ENCODE measurements around the gene HS6ST1. TPM values are rescaled to one million over a fixed set of nuclear protein-coding genes. Genes with fewer than 3 reads are reported as not detected.

Gene HS6ST1
- total RNA-seq, 2 donors from 2014 or later: 19.3 to 22.9 TPM

- no peaks in the 10 kb centered on the region for H3K4me1 ChIP-seq
- no peaks in the 10 kb centered on the region for H3K27me3 ChIP-seq
- no peak for DNase-seq
- H3K4me3 ChIP-seq: no peak overlapping the region
- H3K36me3 ChIP-seq: no peaks in the 10 kb centered on the region
- no peak overlapping the region for H3K27ac ChIP-seq
- no peak for TF ChIP-seq CTCF (IDR thresholded peaks at IDR 0.05)
- no peaks in the 10 kb centered on the region for H3K9me3 ChIP-seq
- no peak overlapping the region for H3K9ac ChIP-seq (ENCODE audit: low read depth in 2 of 2, low read length in 2 of 2)
- intact Hi-C loops (cut with DNase I): no loop called here
Observed at GRCh38 chr2:128215897-128216642, 102.6 kb downstream of the HS6ST1 start.

Other genes with a start within 250 kb of the HS6ST1 start
- 10 to 100 TPM; 41.7 to 56.0 TPM for gene UGGT1, start 227.7 kb downstream of the HS6ST1 start, total RNA-seq